ENCODE results near the gene SLC19A3.

DNA sequence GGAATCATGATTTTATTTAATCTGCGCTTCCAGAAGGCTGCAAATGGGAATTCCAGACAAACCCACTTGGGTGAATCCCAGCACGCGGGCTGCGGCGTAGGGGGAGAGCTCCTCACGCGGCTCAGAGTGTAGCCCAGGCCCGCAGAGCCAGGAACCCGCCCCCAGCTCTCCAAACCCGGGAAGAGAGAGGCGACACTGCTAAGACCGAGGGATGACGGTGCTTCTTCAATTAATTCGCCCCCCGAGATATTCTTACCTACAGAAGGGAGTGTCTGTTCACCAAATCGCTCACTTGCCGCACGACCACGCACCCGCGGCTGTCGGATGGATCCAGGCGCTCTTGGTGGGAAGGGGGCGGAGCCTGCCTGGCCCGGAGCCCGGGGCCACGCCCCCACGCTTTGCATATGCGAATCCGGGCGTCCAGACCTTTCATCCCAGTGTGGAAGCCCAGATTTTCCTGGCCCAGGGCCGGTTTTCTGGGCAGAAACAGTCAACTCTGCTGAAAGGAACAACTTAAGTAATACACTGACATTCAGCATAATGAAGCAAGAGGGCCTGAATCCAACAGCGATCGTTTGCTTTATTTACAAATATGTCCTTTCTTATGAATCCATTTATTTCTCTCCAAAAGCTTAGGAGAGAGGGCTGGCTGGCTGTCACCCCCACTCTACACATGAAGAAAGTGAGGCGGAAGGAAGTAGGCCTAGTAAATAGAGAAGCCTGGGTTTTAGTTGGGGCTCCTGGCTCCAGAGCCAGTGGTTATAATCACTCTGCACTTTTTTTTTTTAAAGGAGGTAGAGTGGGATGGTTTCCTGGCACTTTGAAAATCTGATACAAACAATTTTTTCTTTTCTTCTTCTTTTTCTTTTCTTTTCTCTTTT is at the start of gene SLC19A3:
- TF ChIP-seq GLI4 (tag by site-specific recombination; IDR thresholded peaks at IDR 0.05) (no peak), ZNF660 (tag by site-specific recombination; IDR thresholded peaks at IDR 0.05) (no peak), ZNF549 (tag by site-specific recombination; IDR thresholded peaks at IDR 0.05) (no peak), ZNF560 (tag by site-specific recombination; IDR thresholded peaks at IDR 0.05; ENCODE audit: borderline replicate concordance) (no peak), ZNF555 (tag by site-specific recombination; conservative IDR thresholded peaks at IDR 0.05) (no peak), KLF10 (tag by site-specific recombination; IDR thresholded peaks at IDR 0.05) (no peak), YY1 (tag by site-specific recombination; IDR thresholded peaks at IDR 0.05) (no peak), ZBTB20 (tag by site-specific recombination; IDR thresholded peaks at IDR 0.05) (no peak), ZNF416 (tag by site-specific recombination; IDR thresholded peaks at IDR 0.05) (no peak), ZNF324 (tag by site-specific recombination; IDR thresholded peaks at IDR 0.05) (no peak), TCF7L2 (IDR thresholded peaks at IDR 0.05; ENCODE audit: borderline replicate concordance, low read depth, low read length) (no peak)
- TF ChIP-seq, protein P1, sequence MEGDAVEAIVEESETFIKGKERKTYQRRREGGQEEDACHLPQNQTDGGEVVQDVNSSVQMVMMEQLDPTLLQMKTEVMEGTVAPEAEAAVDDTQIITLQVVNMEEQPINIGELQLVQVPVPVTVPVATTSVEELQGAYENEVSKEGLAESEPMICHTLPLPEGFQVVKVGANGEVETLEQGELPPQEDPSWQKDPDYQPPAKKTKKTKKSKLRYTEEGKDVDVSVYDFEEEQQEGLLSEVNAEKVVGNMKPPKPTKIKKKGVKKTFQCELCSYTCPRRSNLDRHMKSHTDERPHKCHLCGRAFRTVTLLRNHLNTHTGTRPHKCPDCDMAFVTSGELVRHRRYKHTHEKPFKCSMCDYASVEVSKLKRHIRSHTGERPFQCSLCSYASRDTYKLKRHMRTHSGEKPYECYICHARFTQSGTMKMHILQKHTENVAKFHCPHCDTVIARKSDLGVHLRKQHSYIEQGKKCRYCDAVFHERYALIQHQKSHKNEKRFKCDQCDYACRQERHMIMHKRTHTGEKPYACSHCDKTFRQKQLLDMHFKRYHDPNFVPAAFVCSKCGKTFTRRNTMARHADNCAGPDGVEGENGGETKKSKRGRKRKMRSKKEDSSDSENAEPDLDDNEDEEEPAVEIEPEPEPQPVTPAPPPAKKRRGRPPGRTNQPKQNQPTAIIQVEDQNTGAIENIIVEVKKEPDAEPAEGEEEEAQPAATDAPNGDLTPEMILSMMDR (tag by site-specific recombination; IDR thresholded peaks at IDR 0.05) = no peak
- TF ChIP-seq, protein P2, sequence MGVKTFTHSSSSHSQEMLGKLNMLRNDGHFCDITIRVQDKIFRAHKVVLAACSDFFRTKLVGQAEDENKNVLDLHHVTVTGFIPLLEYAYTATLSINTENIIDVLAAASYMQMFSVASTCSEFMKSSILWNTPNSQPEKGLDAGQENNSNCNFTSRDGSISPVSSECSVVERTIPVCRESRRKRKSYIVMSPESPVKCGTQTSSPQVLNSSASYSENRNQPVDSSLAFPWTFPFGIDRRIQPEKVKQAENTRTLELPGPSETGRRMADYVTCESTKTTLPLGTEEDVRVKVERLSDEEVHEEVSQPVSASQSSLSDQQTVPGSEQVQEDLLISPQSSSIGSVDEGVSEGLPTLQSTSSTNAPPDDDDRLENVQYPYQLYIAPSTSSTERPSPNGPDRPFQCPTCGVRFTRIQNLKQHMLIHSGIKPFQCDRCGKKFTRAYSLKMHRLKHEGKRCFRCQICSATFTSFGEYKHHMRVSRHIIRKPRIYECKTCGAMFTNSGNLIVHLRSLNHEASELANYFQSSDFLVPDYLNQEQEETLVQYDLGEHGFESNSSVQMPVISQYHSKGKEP (tag by site-specific recombination; IDR thresholded peaks at IDR 0.05) = no peak
